HG03432 (cell line): ENCODE measurements around the gene ASMT.
"Not testable (repeated sequence)": the region's sequence is repeated elsewhere in the genome, so short reads cannot be mapped to it uniquely, and the experiment has no call there.

ENCODE experiments used
- ATAC-seq: cut with Tn5 transposase; IDR thresholded peaks from one replicate; pipeline ENCODE4 v1.9.1; 2021; ENCODE audit warnings: mild to moderate bottlenecking, moderate library complexity; ENCODE audit not compliant: unreplicated experiment

Gene ASMT

DNA sequence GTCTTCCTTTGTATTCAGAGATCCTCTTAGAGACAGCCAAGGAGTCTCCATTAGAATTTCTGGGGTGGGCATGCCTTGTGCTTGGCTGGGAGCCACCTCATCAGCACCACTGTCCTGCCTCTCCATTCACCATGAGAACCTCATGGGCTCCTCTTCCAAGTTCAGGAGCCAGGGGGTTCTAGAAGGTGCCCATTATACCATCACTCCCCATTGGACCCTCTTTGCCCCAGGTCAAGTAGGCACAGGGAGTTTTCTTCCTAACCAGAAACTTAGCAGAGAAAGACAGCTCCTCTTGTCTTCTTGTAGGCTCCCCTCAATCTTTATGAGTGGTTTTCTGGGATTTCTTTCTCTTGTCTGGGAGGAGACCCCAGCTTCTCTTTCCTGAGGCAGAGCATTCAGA is 31.1 kb downstream of the ASMT start:
- no peak for ATAC-seq

DNA sequence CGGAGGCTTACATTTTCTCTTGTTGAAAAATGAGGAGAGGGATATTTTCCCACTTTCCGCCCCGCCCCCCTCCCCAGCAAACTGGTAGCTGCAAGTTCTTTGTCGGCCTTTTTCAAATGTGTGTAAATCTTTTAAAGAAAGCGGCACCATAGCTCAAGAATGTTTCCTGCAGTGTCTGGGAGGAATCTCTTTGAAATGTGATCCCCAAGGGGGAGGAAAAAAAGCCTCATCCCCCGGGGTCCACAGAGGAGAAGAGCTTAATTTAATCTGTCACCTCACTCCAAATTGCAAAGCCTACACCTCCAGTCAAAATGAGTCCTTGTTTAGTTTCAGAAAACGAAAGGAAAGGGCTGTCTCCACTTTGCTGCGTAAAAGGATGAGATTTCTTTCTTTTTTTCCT is 34.8 kb downstream of the ASMT start:
- no peak for ATAC-seq

DNA sequence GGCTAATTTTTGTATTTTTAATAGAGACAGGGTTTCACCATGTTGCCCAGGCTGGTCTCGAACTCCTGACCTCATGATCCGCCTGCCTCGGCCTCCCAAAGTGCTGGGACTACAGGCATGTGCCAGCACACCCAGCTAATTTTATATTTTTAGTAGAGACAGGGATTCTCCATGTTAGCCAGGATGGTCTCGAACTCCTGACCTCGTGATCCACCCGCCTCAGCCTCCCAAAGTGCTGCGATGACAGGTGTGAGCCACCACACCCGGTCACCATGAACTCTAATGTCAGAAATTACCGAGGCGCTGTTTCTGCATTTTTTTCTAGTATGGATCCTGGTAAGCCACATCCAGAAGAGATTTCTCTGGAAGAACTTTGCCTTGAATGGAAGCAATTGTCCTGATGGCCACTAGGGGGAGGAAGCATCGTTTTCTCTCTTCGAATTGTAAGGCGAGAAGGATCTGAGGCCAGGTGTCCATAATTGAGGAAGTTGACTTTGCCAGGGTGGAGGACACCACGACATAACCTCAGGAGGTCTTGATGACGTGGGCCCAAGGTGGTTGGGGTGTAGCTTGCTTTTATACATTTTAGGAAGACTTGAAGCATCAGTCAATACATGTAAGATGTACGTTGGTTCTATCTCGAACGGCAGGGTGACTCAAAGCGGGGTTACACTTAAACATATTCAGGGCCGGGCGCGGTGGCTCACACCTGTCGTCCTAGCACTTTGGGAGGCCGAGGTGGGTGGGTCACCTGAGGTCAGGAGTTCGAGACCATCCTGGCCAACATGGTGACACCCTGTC is 37.4 kb downstream of the ASMT start:
- not testable (repeated sequence) for ATAC-seq

DNA sequence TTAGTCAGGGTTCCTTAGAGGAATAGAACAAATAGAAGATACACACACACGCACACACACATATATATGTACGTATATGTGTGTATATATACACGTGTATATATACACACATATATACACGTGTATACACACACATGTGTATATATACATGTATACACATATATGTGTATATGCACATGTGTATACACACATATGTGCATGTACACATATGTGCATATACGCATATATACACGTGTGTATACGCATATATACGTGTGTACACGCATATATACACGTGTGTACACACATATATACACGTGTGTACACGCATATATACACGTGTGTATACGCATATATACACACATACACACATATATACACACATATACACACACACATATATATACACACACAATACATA is 41.5 kb downstream of the ASMT start:
- ATAC-seq = no peak

DNA sequence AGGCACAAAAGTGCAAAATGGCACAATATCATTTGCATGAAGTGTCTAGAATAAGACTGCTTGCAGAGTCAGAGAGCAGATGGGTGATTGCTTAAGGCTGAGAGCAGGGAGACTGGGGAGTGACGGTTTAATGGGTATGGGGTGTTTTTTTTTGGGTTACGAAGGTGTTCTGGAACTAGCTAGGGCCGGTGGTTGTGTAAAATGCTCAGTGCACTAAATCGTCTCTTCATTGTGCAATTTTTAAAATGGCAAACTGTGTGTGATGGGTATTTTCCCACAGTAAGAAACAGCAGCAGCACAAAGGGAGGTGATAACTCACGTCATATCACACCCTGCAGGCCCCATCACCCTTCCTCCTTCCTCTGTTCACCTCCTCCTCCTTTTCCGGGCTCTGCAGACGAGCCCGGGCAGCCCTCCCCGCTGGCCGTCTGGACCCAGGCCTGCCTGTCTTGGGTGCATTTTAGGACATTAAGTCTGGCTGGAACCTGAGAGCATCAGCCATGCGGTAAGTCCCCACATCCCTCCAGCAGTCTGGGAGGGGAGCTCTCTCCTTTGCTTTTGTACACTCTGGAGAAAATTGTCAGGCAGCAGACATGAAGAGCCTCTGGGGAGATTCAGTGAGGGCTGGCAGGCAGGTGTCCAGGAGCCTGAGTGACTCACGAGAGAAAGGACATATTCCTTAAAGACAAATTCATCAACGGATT is 42.7 kb downstream of the ASMT start:
- peak; percentile 61 for ATAC-seq

DNA sequence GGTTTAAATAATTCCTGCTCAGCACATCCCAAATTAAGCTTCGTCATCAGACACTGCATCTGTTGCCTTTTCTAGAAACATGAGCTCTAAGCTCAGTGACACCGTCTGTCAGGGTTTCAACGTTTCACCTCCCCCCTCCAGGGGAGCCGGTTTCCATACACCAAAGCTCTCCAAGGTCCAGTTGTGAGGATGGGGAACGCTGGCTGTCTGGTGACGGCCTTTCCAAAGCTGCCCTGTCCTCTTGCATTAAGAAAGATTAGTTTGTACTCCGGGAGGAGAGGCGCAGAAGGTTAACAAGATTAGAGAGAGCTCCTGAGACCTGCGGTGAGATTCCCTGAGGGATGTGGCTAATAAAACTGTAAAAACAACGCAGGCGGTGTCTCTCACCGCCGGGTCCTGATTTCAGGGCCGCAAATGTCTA is 43.2 kb downstream of the ASMT start:
- no peak for ATAC-seq

DNA sequence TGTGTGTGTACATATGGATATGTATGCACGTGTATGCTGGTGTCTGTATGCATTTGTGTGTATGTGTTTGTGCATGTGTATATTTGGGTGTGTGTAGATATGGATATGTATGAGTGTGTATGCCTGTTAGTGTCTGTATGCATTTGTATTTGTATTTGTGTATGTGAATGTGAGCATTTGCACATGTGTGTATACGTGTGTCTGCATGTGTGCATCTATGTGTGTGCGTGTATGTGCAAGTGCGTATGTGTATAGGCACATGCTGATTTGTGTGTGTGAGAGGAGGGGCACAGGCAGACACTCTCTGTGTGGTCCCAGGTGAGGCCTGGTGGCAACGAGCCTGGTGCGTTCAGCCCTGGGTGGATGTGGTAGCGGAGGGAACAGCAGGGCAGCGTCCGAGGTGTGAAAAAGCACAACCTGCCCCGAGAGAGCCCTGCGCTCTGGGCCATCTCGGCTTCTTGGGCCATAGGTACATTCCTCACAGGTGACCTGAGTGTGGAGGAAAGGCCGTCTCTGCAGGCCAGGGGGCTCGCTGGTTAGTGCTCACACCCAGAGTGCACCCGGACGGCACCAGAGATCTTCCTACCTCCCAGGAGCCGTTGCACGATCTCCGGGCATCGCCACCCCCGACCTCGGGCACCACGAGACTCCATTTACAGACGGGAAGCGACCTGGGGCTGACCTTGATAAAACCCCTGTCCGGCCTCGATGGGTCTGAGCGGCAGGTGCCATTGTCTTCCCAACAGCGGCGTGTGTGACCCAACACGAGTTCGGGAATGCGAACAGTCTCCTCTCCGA is 45.0 kb downstream of the ASMT start:
- no peak for ATAC-seq

DNA sequence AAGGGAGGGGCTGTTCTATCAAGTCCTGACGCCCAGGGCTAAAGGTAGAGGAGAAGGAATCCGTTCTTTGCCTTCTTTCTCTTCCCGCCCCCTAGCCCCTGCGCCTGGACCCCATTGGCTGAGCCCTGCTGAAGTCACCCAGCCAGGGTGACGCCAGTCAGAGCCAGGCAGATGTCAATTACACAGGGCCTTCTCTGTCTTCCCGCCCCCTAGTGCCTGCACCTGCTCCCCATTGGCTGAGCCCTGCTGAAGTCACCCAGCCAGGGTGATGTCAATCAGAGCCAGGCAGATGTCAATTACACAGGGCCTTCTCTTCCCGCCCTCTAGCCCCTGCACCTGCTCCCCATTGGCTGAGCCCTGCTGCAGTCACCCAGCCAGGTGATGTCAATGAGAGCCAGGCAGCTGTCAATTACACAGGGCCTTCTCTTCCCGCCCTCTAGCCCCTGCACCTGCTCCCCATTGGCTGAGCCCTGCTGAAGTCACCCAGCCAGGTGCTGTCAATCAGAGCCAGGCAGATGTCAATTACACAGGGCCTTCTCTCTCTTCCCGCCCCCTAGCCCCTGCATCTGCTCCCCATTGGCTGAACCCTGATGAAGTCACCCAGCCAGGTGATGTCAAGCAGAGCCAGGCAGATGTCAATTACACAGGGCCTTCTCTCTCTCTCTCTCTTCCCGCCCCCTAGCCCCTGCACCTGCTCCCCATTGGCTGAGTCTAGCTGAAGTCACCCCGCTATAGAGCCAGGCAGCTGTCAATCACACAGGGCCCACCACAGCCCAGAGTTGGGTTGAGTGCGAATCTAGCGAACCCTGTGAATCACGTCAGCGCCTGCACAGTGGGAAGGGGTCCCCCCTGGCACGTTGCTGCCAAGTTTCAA is 46.4 kb downstream of the ASMT start:
- peak; percentile 87 for ATAC-seq

DNA sequence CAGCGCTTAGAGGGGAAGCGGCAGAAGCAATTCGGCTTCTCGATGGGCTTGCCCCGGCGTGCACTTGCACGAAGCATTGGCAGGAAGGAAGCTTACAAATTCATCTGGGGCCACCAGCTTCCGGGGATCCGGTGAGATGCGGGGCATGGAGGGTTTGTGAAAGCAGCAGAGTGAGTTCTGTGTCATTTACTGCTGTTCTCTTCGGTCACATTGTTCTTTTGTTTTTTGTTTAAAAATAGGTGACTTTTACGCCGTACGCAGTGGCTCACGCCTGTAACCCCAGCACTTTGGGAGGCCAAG is 47.0 kb downstream of the ASMT start:
- ATAC-seq = no peak

DNA sequence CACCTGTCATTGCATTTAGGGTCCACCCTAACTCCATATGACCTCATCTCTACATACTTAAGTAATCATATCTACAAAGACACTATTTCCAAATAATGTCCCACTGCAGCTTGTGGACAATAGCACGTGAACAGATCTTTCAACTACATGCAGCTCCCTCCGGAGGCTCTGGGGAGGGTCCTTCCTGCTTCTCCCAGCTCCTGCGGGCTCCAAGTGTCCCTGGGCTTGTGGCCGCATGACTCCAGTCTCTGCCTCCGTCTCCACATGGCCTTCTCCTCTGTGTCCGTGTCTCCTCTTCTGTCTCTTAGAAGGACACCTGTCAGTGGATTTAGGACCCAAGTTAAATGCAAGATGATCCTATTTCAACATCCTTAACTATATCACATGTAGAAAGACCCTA is 52.7 kb downstream of the ASMT start:
- ATAC-seq = no peak

DNA sequence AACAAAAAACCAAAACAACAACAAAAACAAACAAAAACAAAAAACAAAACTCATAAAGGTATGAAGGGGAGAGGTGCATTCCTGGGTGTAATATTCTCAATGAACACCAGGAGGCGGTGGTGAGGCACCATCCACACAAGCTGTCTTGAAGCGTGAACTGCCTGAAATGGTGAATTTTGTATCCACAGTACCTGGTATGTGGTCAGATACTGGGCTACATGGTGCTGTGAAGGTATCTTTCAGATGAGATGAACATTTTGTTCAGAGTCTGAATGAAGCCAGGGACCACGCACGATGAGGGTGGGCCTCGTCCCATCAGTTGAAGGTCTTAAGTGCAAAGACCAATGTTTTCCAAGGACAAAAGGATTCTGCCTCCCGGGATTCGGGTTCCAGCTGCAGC is 58.5 kb downstream of the ASMT start:
- ATAC-seq = no peak

DNA sequence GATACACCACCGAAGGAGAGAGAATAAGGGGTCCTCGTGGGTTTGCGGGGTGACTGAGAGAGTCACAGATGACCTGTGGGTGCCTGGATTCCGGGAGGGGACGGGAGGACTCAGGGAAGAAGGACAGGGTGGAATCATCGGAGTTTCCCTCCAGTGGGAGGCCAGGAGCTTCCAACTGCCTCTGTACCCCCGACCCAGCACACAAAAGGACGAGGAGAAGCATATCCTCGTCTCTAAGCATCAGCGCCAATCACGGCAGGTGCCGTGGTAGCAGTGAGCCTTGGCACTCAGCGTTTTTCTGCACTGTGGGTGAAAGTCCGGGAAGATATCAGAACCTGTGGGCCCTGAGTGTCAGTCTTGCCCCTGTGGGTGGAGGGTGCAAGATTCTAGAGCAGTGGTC is 62.0 kb downstream of the ASMT start:
- ATAC-seq = no peak

DNA sequence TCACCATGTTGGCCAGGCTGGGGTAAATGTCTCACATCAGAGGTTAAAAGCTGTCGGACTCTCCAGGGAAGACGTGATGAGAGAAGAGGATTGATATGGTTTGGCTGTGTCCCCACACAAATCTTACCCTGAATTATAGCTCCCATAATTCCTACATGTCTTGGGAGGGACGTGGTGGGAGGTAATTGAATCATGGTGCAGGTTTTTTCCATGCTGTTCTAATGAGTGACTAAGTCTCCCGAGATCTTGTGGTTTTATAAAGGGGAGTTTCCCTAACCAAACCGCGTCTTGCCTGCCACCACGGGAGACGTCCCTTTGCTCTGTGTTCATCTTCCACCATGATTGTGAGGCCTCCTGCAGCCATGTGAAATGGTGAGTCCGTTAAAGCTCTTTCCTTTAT is 64.4 kb downstream of the ASMT start:
- ATAC-seq = no peak

DNA sequence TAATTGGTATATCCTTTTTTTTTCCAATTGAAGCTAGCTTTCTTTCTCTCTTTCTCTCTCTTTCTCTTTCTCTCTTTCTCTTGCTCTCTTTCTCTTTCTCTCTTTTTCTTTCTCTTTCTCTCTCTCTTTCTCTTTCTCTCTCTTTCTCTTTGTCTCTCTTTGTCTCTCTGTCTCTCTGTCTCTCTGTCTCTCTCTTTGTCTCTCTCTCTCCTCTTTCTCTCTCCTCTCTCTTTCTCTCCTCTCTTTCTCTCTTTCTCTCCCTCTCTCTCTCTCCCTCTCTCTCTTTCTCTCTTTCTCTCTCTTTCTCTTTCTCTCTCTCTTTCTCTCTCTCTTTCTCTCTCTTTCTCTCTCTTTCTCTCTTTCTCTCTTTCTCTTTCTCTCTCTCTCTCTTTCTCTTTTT is 66.6 kb downstream of the ASMT start:
- no peak for ATAC-seq

DNA sequence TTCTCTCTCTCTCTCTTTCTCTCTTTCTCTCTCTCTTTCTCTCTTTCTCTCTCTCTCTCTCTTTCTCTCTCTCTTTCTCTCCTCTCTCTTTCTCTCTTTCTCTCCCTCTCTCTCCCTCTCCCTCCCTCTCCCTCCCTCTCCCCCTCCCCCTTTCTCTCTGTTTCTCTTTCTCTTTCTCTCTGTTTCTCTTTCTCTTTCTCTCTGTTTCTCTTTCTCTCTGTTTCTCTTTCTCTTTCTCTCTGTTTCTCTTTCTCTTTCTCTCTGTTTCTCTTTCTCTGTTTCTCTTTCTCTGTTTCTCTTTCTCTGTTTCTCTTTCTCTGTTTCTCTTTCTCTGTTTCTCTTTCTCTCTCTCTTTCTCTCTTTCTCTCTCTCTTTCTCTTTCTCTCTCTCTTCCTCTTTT is 67.0 kb downstream of the ASMT start:
- ATAC-seq = not testable (repeated sequence)

DNA sequence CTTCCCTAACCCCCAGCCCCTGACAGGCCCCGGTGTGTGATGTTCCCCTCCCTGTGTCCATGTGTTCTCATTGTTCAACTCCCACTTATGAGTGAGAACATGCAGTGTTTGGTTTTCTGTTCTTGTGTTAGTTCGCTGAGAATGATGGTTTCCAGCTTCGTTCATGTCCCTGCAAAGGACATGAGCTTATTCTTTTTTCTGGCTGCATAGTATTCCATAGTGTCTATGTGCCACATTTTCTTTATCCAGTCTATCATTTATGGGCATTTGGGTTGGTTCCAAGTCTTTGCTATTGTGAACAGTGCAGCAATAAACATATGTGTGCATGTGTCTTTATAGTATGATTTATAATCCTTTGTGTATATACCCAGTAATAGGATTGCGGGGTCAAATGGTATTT is 67.6 kb downstream of the ASMT start:
- ATAC-seq = not testable (repeated sequence)

DNA sequence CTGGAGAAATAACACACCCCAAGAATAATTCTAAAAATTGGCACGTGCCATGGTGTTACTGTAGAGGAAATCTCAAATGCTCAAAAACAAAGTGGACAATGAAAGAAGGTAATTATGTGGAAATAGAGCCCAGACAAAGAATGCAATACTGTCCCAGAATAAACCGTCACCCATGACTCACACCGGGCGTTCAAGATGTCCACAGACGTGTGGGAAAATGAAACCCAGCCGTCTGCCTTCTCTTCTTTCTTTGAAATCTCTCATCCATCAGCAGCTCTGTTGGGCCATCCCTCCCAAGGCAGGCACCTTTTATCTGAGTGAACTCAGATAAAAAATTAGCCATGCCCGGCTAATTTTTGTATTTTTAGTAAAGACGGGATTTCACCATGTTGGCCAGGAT is 70.0 kb downstream of the ASMT start:
- ATAC-seq = not testable (repeated sequence)

DNA sequence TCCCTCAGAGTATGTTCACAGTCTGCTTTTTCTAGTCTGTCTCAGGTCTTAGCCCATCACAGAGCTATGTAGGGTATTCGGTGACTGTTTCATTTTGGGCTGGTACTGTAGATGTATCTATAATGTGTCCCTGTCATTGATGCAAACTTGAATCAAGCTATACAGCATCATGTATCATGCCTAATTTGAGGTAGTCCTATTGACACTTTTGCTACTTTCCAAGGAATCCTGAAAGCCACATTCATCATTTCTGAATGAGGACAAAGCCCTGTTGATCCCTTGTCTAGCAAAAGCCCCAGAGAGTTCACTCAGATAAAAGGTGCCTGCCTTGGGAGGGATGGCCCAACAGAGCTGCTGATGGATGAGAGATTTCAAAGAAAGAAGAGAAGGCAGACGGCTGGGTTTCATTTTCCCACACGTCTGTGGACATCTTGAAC is 70.6 kb downstream of the ASMT start:
- ATAC-seq = not testable (repeated sequence)

DNA sequence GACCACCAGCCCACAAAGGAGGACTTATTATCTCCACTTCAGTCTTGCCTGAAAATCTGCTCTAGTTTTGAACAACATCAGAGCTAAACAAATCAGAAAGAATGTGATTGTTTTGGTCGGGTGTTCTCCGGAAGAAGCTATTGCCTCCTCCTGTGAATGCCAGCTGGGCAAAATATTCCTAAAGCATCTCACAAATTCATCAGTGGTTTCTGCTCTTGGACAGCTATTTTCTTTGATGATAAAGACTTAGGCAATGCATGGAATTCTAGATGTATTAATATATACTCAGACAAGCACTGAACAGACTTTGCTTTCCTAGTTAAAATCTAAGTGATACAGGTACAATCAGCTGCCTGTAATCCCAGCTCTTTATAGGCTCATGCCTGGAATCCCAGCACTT is 71.8 kb downstream of the ASMT start:
- no peak for ATAC-seq
